ENCODE data around the gene ZDHHC17.
"Not testable (repeated sequence)": the region's sequence is repeated elsewhere in the genome, so short reads cannot be mapped to it uniquely, and the experiment has no call there.

Gene ZDHHC17

GRCh38 chr12:76765598-76765997, 1.7 kb downstream of the ZDHHC17 start:
- no peak for DNase-seq (ENCODE audit: low spot score)
- no peak for FAIRE-seq

GRCh38 chr12:76766161-76766560, 2.2 kb downstream of the ZDHHC17 start:
- DNase-seq (ENCODE audit: low spot score) (no peak), FAIRE-seq (no peak)

DNA sequence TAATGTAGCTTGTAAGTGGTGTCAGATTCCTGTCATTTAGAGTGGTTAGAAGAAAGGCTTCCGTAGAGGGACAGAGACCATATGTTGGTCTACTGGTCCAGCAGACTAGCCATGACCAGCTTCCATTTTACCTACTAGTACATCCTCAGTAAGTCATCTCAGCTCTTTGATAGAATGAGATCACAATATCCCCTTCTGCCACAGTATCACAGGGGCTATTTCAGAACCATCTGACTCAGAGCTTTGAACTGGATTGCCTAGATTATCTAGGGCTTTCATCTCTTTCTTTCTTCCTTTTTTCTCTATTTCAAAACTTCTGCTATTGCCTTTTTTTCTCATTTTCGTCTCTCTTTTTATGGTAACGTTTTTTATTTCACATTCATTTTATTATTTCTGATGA, 4.7 kb downstream of the ZDHHC17 start:
- DNase-seq (ENCODE audit: low spot score): no peak
- no peak for FAIRE-seq

- DNase-seq (ENCODE audit: low spot score) (no peak), FAIRE-seq (no peak)
Measured at GRCh38 chr12:76777765-76778216, 13.9 kb downstream of the ZDHHC17 start.

DNA sequence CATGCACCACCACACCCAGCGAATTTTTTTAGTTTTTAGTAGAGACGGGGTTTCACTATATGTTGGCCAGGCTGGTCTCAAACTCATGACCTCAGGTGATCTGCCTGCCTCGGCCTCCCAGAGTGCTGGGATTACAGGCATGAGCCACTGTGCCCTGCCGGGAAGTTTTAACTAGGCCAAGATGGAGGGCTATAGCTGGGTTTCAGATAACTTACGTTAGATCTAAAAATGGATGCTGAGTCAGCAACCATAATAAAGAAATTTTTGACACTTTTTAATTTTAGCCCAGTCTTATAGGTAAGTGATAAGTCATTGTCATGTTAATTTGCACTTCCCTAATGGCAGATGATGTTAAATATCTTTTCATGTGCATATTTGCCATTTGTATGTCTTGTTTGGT, 14.4 kb downstream of the ZDHHC17 start:
- no peak for DNase-seq (ENCODE audit: low spot score)
- no peak for FAIRE-seq

- not testable (repeated sequence) for FAIRE-seq; DNase-seq (ENCODE audit: low spot score)
Measured at GRCh38 chr12:76779310-76779709, 15.4 kb downstream of the ZDHHC17 start.

DNA sequence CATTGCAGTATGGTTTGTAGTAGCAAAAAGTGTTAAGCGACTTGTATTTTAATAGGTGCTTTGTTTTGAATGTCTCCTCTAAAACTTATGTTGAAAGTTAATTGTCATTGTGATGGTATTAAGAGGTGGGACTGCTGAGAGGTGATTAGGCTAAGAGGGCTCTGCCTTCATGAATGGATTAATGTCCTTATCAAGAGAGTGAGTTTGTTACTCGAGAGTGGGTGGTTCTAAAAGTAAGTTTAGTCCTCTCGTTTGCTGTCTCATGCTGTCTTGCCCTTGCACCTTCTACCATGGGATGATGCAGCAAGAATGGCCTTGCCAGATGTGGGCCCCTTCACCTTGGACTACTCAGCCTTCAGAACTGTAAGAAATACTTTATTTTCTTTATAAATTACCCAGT, 17.4 kb downstream of the ZDHHC17 start:
- DNase-seq (ENCODE audit: low spot score) (no peak), FAIRE-seq (no peak)

GRCh38 chr12:76782526-76782925, 18.6 kb downstream of the ZDHHC17 start:
- DNase-seq (ENCODE audit: low spot score) (no peak), FAIRE-seq (no peak)

DNA sequence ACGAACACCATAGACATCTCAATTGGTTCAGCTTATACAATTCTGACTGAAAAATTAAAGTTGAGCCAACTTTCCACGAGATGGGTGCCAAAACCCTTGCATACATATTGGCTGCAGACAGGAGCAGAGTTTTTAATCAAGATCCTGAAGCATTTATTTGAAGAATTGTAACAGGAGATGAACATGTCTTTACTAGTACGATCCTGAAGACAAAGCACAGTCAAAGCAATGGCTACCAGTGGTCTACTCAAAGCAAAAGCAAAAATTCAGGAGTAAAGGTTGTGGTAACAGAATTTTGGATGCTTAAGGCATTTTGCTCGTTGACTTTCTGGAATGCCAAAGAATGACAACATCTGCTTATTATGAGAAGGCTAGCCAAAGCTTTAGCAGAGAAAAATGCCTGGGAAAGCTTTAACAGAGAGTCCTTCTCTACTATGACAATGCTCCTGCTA, 20.7 kb downstream of the ZDHHC17 start:
- DNase-seq (ENCODE audit: low spot score): no peak

GRCh38 chr12:76785407-76785806, 21.5 kb downstream of the ZDHHC17 start:
- DNase-seq (ENCODE audit: low spot score): no peak
- no peak for FAIRE-seq

More for the DNA sequence above, 20.7 kb downstream of the ZDHHC17 start:
- no peak for FAIRE-seq

- no peak for FAIRE-seq
Measured at GRCh38 chr12:76786986-76787385, 23.1 kb downstream of the ZDHHC17 start.

GRCh38 chr12:76787689-76788088, 23.8 kb downstream of the ZDHHC17 start:
- DNase-seq (ENCODE audit: low spot score) (no peak), FAIRE-seq (no peak)

More at GRCh38 chr12:76786986-76787385, 23.1 kb downstream of the ZDHHC17 start:
- DNase-seq (ENCODE audit: low spot score): no peak

DNA sequence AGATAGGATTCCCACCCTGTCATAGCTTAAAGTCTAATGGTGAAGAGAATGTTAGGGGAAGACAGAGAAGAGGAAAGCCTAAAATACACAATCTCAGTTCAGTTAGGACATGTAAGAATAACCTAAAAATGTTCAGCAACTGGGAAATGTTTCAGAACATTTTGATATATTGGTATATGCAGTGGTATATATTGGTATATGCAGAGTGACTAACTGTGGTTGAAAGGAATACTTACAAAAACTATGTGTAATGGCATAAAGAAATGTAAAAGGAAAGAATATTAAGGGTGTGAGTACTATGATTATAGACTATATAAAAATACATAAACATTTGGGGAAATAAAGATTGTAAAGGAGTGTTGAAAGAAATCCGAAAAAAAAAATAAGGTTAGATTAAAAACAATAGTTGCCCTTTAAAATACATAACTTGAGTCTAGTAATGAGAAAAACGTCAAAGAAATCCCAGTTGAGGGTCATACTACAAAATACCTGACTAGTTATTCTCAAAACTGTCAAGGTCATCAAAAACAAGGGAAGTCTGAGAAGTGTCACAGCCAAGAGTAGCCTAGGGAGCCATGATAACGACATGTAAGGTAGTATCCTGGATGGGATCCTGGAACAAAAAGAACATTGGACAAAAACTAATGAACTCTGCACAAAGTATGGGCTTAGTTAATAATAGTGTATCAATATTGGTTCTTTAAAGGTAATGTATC, 25.6 kb downstream of the ZDHHC17 start:
- DNase-seq (ENCODE audit: low spot score) (no peak), FAIRE-seq (no peak)

GRCh38 chr12:76790564-76791552, 26.9 kb downstream of the ZDHHC17 start:
- FAIRE-seq (peak; percentile 88), DNase-seq (ENCODE audit: low spot score) (peak; percentile 31)

- FAIRE-seq: no peak
Measured at GRCh38 chr12:76792828-76793227, 28.9 kb downstream of the ZDHHC17 start.

DNA sequence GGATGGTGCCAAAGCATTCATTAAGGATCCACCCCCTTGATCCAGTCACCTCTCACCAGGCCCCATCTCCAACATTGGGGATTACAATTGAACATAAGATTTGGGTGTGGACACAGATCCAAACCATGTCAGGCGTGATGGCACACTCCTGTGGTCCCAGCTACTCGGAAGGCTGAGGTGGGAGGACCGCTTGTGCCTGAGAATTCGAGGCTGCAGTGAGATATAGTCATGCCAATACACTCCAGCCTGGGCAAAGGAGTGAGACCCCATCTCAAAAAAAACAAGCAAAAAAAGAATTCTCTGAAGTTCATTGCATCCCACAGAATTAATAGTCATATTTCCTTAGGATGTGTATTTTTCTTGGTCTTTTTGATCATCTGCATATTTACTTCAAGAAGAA, 34.9 kb downstream of the ZDHHC17 start:
- no peak for DNase-seq (ENCODE audit: low spot score)
- no peak for FAIRE-seq

More at GRCh38 chr12:76792828-76793227, 28.9 kb downstream of the ZDHHC17 start:
- no peak for DNase-seq (ENCODE audit: low spot score)

- FAIRE-seq: no peak
- no peak for DNase-seq (ENCODE audit: low spot score)
Measured at GRCh38 chr12:76799362-76799761, 35.4 kb downstream of the ZDHHC17 start.

DNA sequence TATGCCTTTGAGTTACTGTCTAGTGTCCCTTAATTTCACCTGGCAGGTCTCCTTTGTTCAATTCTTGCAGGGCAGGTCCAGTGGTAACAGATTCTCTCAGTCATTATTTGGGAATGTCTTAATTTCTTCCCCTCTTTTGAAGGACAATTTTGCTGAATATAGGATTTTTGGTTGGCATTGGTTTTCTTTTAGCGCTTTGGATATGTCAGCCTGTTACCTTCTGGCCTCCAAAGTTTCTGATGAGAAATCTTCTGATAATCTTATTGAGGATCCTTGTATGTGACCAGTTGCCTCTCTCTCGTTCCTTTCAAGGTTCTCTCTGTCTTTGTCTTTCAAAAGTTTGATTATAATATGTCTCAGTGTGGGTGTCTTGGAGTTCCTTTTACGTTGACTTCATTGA, 38.1 kb downstream of the ZDHHC17 start:
- DNase-seq (ENCODE audit: low spot score) (no peak), FAIRE-seq (no peak)

DNA sequence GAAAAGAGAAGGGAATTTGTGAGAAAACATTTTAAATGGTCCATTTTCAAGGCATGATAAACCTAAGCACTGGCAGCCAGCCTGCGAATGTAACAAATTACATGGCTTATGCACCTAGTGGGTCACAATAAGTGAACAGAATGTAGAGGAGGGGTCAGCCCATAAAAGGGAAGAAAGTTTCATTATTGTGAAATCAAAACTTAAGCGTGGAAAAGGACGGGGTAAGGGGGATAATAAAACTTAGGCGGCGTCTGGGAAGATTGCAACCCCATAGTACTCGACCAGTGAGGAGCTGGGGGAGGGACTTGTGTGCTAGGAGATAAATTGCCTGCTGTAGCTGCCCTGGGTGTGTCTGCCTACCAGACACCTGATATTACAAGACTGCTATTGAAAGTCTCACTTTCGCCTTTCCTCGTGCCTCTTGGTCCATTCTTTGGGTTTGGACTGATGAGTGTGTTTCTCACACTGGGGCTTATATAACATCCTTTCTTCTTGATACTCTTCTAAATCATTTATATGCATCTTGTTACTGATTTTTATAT, 40.6 kb downstream of the ZDHHC17 start:
- DNase-seq (ENCODE audit: low spot score) (no peak), FAIRE-seq (no peak)

DNA sequence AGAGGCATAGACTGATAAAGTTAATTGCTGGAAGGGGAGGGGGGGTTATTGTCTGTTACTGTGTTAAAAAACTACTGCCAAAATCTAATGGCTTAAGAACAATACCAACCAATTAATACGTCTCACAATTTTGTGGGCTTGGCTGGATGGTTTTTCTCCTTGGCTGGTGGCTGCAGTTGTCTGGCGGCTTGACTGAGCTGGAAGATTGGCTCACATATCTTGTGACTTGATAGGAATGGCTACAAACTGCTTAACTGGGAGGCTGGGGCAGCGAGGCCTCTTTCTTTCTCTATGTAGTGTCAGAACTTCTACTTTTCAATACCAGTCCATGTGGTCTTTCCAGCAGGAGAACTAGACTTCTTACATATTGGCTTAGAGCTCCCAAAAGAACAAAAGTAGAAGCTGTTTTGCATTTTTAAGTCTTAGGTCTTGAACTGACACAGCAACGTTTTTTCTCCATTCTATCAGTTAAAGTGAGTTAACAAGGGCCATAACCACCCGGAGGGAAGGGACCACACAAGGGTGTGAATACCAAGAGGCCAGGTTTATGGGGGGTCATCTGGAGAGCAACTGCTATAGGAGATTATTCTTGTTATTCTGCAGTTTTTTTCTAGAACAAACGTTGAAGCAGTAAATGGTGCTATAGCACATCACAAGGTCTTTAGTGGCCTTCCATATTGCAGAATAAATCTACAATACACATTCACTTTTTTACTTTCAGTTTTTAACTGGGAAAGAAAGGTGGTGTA, 46.9 kb downstream of the ZDHHC17 start:
- no peak for DNase-seq (ENCODE audit: low spot score)

DNA sequence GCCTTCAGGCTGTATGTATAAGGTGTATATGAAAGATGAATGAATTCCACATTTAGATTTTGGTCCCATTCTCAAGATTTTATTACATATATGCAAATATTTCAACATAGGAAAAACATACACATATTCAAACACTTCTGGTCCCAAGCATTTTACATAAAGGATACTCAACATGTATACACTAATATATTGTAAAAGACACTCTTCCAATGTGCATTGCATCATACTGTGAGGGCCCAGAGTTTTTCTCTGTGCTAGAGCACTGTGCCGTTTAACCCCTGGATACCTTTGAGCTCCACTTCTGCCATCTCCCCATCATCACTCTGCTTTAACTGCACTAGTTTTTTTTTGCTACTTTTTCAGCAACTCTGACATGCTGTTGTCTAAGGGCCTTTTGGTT, 48.1 kb downstream of the ZDHHC17 start:
- DNase-seq (ENCODE audit: low spot score) (no peak), FAIRE-seq (no peak)

More for the DNA sequence above, 46.9 kb downstream of the ZDHHC17 start:
- FAIRE-seq: no peak
